Activated CD4-positive, alpha-beta T cell treated with anti-CD3 and anti-CD28 coated beads for 1 hour (primary cell): ENCODE data around the gene PRM3.

Experiments
- DNase-seq: peaks from one replicate; pipeline ENCODE4 v3.0.0-alpha.2; 2020

The PRM3 gene

GRCh38 chr16:11224096-11224893 lies 49.1 kb downstream of the PRM3 start:
- DNase-seq: peak; percentile 24
